ENCODE data around the gene INTS4.
A peak's percentile ranks its signal among the peaks of the same experiment; 100 is the strongest.
"Not testable (repeated sequence)": the region's sequence is repeated elsewhere in the genome, so short reads cannot be mapped to it uniquely, and the experiment has no call there.

INTS4 gene

DNA sequence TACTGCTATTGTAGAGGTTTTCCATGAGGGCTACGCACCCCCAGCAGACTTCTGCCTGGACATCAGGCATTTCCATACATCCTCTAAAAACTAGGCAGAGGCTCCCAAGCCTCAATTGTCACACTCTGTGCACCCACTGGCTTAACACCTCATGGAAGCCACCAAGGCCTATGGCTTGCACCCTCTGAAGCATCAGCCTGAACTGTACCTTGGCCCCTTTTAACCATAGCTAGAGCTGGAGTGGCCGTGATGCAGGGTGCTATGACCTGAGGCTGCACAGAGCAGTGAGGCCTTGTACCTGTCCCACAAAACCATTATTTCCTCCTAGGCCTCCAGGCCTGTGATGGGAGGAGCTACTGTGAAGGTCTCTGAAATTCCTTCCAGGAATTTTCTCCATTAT, 139.6 kb downstream of the INTS4 start:
- Histone ChIP-seq H3K4me3 (ENCODE audit: control insufficient read depth in 1 of 7, extremely low read depth in 1 of 7, insufficient read depth in 4 of 7, low read depth in 2 of 7, low read length in 6 of 7) (peak overlapping the region in 1 of 7 experiments; percentile 33), H3K9me3 (ENCODE audit: control extremely low read depth in 1 of 5, control insufficient read depth in 4 of 5, insufficient read depth in 2 of 5, low read depth in 1 of 5, low read length in 4 of 5) (peaks cover 5 to 36% (median 20%) of the 10 kb centered on the region in 5 experiments), H3K4me1 (ENCODE audit: control extremely low read depth in 1 of 4, control insufficient read depth in 4 of 4, insufficient read depth in 4 of 4, low read length in 3 of 4) (no peaks in the 10 kb centered on the region), H3K27ac (ENCODE audit: insufficient read depth in 1 of 2, low read depth in 1 of 2, low read length in 2 of 2, poor library complexity in 1 of 2, severe bottlenecking in 2 of 2) (no peak overlapping the region), H3K36me3 (ENCODE audit: control insufficient read depth in 4 of 4, insufficient read depth in 4 of 4, low read length in 3 of 4) (peaks cover 9 to 64% (median 19%) of the 10 kb centered on the region in 4 experiments), H3K27me3 (replicated peaks in 2 of 5; ENCODE audit: control insufficient read depth in 4 of 5, insufficient read depth in 5 of 5, low read length in 4 of 5) (no peaks in the 10 kb centered on the region)
- CTCF ChIA-PET = no interaction called here
- POLR2A ChIA-PET = no interaction called here
- WGBS (ENCODE audit: insufficient coverage) = 100% methylated on average over 1 of the region's 2 CpGs
- no peak for DNase-seq

DNA sequence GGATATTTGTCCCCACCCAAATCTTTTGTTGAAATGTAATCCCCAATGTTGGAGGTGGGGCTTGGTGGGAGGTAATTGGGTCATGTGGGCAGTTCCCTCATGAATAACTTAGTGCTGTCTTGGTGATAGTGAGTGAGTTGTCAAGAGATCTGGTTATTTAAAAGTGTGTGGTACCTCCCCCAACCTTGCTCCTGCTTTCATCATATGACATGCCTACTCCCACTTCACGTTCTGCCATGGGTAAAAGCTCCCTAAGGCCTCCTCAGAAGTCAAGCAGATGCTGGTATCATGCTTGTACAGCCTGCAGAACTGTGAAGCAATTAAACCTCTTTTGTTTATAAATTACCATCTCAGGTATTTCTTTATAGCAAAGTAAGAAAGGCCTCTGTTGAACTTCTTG, 143.0 kb downstream of the INTS4 start:
- POLR2A ChIA-PET = no interaction called here
- 100% methylated on average over 1 of the region's 1 CpG for WGBS (ENCODE audit: insufficient coverage)
- CTCF ChIA-PET = no interaction called here
- Histone ChIP-seq H3K27ac (ENCODE audit: insufficient read depth in 1 of 2, low read depth in 1 of 2, low read length in 2 of 2, poor library complexity in 1 of 2, severe bottlenecking in 2 of 2) (no peak overlapping the region), H3K27me3 (replicated peaks in 2 of 5; ENCODE audit: control insufficient read depth in 4 of 5, insufficient read depth in 5 of 5, low read length in 4 of 5) (no peaks in the 10 kb centered on the region), H3K4me1 (ENCODE audit: control extremely low read depth in 1 of 4, control insufficient read depth in 4 of 4, insufficient read depth in 4 of 4, low read length in 3 of 4) (no peaks in the 10 kb centered on the region), H3K9me3 (ENCODE audit: control extremely low read depth in 1 of 5, control insufficient read depth in 4 of 5, insufficient read depth in 2 of 5, low read depth in 1 of 5, low read length in 4 of 5) (peaks cover 3 to 31% (median 20%) of the 10 kb centered on the region in 5 experiments), H3K4me3 (ENCODE audit: control insufficient read depth in 1 of 7, extremely low read depth in 1 of 7, insufficient read depth in 4 of 7, low read depth in 2 of 7, low read length in 6 of 7) (no peak overlapping the region), H3K36me3 (ENCODE audit: control insufficient read depth in 4 of 4, insufficient read depth in 4 of 4, low read length in 3 of 4) (peaks cover 8 to 65% (median 17%) of the 10 kb centered on the region in 4 experiments)
- no peak for DNase-seq

DNA sequence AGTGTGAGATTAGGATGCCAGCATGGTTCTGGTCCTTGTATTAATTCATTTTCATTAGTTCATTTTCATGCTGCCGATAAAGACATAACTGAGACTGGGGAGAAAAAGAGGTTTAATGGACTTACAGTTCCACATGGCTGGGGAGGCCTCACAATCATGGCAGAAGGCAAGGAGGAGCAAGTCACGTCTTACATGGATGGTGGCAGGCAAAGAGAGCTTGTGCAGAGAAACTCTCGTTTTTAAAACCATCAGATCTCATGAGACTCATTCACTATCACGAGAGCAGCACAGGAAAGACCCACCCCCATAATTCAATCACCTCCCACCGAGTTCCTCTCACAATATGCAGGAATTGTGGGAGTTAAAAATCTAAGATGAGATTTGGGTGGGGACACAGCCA, 150.8 kb downstream of the INTS4 start:
- POLR2A ChIA-PET = not testable (repeated sequence)

DNA sequence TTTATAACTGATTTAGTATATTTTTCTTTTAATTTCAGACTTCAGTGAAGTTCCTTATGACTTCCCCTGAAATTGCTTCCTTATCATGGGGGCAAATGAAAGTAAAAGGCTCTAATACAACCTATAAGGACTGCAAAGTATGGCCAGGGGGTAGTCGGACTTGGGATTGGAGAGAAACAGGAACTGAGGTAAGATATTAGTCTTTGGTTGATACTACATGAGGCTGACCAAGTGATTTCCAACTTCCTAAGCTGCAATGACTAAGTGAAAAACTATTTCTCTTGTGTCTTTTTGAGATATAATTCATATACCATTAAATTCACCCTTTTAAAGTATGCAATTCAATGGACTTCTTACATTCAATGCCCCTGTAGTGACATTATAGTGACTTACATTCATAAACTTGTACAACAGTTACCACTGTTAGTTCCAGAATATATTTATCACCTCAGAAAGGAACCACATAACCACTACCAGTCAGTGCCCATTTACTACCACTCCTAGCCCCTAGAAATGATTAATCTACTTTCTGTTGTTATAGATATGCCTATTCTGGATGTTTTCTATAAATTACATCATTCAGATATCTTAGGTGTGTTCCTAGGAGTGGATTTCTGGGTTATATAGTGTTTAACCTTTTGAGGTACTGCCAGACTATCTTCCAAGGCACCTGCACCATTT, 151.9 kb downstream of the INTS4 start:
- no peak overlapping the region for H3K27ac ChIP-seq (ENCODE audit: insufficient read depth in 1 of 2, low read depth in 1 of 2, low read length in 2 of 2, poor library complexity in 1 of 2, severe bottlenecking in 2 of 2)
- H3K36me3 ChIP-seq (ENCODE audit: control insufficient read depth in 4 of 4, insufficient read depth in 4 of 4, low read length in 3 of 4) = peaks cover 12 to 44% (median 23%) of the 10 kb centered on the region in 4 experiments
- ChIA-PET POLR2A (no interaction called here), CTCF (no interaction called here)
- H3K9me3 ChIP-seq (ENCODE audit: control extremely low read depth in 1 of 5, control insufficient read depth in 4 of 5, insufficient read depth in 2 of 5, low read depth in 1 of 5, low read length in 4 of 5) = peaks cover 3 to 27% (median 7%) of the 10 kb centered on the region in 5 experiments
- peaks cover 0 to 16% (median 5%) of the 10 kb centered on the region in 4 experiments for H3K4me1 ChIP-seq (ENCODE audit: control extremely low read depth in 1 of 4, control insufficient read depth in 4 of 4, insufficient read depth in 4 of 4, low read length in 3 of 4)
- H3K4me3 ChIP-seq (ENCODE audit: control insufficient read depth in 1 of 7, extremely low read depth in 1 of 7, insufficient read depth in 4 of 7, low read depth in 2 of 7, low read length in 6 of 7) = peak overlapping the region in 2 of 7 experiments; percentile 14 to 28
- DNase-seq = peak in 2 of 3 donors; percentile 58 to 69
- no CpG with 5 or more reads among the region's 1 CpG for WGBS (ENCODE audit: insufficient coverage)
- H3K27me3 ChIP-seq (replicated peaks in 2 of 5; ENCODE audit: control insufficient read depth in 4 of 5, insufficient read depth in 5 of 5, low read length in 4 of 5) = no peaks in the 10 kb centered on the region

More for the DNA sequence above, 150.8 kb downstream of the INTS4 start:
- H3K27ac ChIP-seq (ENCODE audit: insufficient read depth in 1 of 2, low read depth in 1 of 2, low read length in 2 of 2, poor library complexity in 1 of 2, severe bottlenecking in 2 of 2); CTCF ChIA-PET; DNase-seq; H3K27me3 ChIP-seq (replicated peaks in 2 of 5; ENCODE audit: control insufficient read depth in 4 of 5, insufficient read depth in 5 of 5, low read length in 4 of 5); H3K4me3 ChIP-seq (ENCODE audit: control insufficient read depth in 1 of 7, extremely low read depth in 1 of 7, insufficient read depth in 4 of 7, low read depth in 2 of 7, low read length in 6 of 7): not testable (repeated sequence)
- Histone ChIP-seq H3K36me3 (ENCODE audit: control insufficient read depth in 4 of 4, insufficient read depth in 4 of 4, low read length in 3 of 4) (peaks cover 12 to 46% (median 24%) of the 10 kb centered on the region in 4 experiments), H3K4me1 (ENCODE audit: control extremely low read depth in 1 of 4, control insufficient read depth in 4 of 4, insufficient read depth in 4 of 4, low read length in 3 of 4) (peaks cover 0 to 16% (median 5%) of the 10 kb centered on the region in 4 experiments), H3K9me3 (ENCODE audit: control extremely low read depth in 1 of 5, control insufficient read depth in 4 of 5, insufficient read depth in 2 of 5, low read depth in 1 of 5, low read length in 4 of 5) (peaks cover 3 to 27% (median 7%) of the 10 kb centered on the region in 5 experiments)
- no CpG with 5 or more reads among the region's 5 CpGs for WGBS (ENCODE audit: insufficient coverage)

DNA sequence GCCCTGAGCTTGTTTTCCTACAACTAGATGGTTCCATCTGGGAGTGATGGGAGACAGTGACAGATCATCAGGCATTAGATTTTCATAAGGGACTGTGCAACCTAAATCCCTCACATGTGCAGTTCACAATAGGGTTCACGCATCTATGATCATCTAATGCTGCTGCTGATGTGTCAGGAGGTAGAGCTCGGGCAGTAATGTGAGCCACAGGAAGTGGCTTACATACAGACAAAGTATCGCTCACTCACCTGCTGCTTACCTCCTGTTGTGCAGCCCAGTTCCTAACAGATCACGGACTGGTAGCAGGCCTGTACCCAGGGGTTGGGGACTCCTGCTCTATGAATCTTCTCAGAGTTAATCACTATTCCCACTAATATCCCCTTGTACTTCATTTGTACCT, 161.2 kb downstream of the INTS4 start:
- no peaks in the 10 kb centered on the region for H3K4me1 ChIP-seq (ENCODE audit: control extremely low read depth in 1 of 4, control insufficient read depth in 4 of 4, insufficient read depth in 4 of 4, low read length in 3 of 4)
- DNase-seq = no peak
- H3K36me3 ChIP-seq (ENCODE audit: control insufficient read depth in 4 of 4, insufficient read depth in 4 of 4, low read length in 3 of 4) = peaks cover 2 to 6% (median 3%) of the 10 kb centered on the region in 4 experiments
- POLR2A ChIA-PET = no interaction called here
- H3K27me3 ChIP-seq (replicated peaks in 2 of 5; ENCODE audit: control insufficient read depth in 4 of 5, insufficient read depth in 5 of 5, low read length in 4 of 5) = no peaks in the 10 kb centered on the region
- CTCF ChIA-PET = interaction anchor here (0.6 kb wide), 1 partner anchor 13 kb away, joined by 3 read pairs; no protein-coding TSS in a partner anchor
- WGBS (ENCODE audit: insufficient coverage) = 100% methylated on average over 4 of the region's 4 CpGs
- no peak overlapping the region for H3K27ac ChIP-seq (ENCODE audit: insufficient read depth in 1 of 2, low read depth in 1 of 2, low read length in 2 of 2, poor library complexity in 1 of 2, severe bottlenecking in 2 of 2)
- peaks cover 0 to 12% (median 0%) of the 10 kb centered on the region in 5 experiments for H3K9me3 ChIP-seq (ENCODE audit: control extremely low read depth in 1 of 5, control insufficient read depth in 4 of 5, insufficient read depth in 2 of 5, low read depth in 1 of 5, low read length in 4 of 5)
- no peak overlapping the region for H3K4me3 ChIP-seq (ENCODE audit: control insufficient read depth in 1 of 7, extremely low read depth in 1 of 7, insufficient read depth in 4 of 7, low read depth in 2 of 7, low read length in 6 of 7)

DNA sequence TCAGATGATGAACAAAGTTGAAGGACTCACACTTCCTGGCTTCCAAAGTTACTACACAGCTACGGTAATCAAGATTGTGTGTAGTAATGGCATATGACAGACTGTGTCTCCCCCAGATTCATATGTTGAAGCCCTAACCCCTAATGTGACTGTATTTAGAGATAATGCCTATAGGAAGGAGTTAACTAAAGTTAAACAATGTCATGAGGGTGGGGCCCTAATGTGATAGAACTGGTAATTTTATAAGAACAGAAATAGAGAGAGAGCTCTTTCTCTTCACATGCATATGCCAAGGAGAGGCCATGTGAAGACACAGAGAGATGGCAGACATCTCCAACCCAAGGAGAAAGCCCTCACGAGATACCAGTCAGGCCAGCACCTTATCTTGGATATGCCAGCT, 165.5 kb downstream of the INTS4 start:
- Histone ChIP-seq H3K4me3 (ENCODE audit: control insufficient read depth in 1 of 7, extremely low read depth in 1 of 7, insufficient read depth in 4 of 7, low read depth in 2 of 7, low read length in 6 of 7) (no peak overlapping the region), H3K36me3 (ENCODE audit: control insufficient read depth in 4 of 4, insufficient read depth in 4 of 4, low read length in 3 of 4) (peaks cover 0 to 6% (median 2%) of the 10 kb centered on the region in 4 experiments)
- CTCF ChIA-PET = no interaction called here

More for the DNA sequence above, 165.5 kb downstream of the INTS4 start:
- no peak overlapping the region for H3K27ac ChIP-seq (ENCODE audit: insufficient read depth in 1 of 2, low read depth in 1 of 2, low read length in 2 of 2, poor library complexity in 1 of 2, severe bottlenecking in 2 of 2)
- H3K4me1 ChIP-seq (ENCODE audit: control extremely low read depth in 1 of 4, control insufficient read depth in 4 of 4, insufficient read depth in 4 of 4, low read length in 3 of 4) = peaks cover 0 to 3% (median 2%) of the 10 kb centered on the region in 4 experiments
- WGBS (ENCODE audit: insufficient coverage) = no CpG with 5 or more reads among the region's 2 CpGs
- H3K27me3 ChIP-seq (replicated peaks in 2 of 5; ENCODE audit: control insufficient read depth in 4 of 5, insufficient read depth in 5 of 5, low read length in 4 of 5) = no peaks in the 10 kb centered on the region
- POLR2A ChIA-PET = no interaction called here
- DNase-seq = no peak
- peaks cover 0 to 12% (median 2%) of the 10 kb centered on the region in 5 experiments for H3K9me3 ChIP-seq (ENCODE audit: control extremely low read depth in 1 of 5, control insufficient read depth in 4 of 5, insufficient read depth in 2 of 5, low read depth in 1 of 5, low read length in 4 of 5)

All from common myeloid progenitor, CD34-positive (primary cell).